ENCODE results near the gene WRNIP1.
A peak's percentile ranks its signal among the peaks of the same experiment; 100 is the strongest.

The WRNIP1 gene

DNA sequence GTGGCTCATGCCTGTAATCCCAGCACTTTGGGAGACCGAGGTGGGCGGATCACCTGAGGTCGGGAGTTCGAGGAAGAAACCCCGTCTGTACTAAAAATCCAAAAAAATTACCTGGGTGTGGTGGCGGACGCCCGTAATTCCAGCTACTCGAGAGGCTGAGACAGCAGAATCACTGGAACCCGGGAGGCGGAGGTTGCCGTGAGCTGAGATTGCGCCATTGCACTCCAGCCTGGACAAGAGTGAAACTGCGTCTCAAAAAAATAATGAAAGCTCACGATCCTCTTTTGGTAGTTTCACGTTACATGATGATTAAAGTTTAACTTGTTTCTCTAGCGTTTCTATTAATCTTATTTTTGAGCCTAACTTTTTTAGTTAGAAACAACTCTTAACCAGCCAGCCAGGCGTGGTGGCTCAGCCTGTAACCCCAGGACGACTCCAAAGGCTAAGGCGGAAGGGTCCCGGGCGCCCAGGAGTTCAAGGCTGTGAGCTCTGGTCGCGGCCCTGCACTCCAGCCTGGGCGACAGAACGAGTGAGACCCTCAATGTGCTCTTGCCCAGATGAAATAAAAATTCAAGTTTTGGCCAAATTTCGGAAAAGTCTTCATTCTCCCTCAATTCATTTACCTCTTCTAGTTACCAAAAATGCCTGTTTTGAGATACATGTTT lies 1.2 kb upstream of the WRNIP1 start:
- no peak for DNase-seq

DNA sequence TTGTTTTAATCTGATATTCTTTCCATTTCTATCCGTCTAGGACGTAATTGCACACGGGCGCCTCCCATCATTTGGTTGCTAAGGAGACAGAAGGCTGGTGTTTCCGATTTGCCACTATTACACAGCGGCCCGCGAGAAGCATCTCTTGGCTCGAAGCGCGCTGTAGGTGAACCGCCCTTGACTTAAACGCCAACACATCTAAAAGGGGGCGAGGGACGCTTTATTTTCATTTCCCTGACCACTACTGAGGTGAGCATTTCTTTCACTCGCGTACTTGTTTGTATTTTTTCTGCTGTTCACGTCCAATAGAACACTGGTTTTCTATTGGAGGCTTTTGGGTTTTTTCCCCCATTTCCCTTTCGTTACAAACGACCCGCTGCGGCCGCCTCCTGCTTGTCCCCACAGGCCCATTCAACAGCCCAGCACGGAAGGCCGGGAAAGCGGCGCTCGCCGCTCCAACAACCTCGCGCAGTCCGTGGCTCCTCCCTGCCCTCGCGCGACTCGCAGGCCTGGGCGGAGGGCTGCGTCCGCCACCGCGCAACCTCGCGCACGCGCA lies 505 bp upstream of the WRNIP1 start:
- peak; percentile 56 for DNase-seq

DNA sequence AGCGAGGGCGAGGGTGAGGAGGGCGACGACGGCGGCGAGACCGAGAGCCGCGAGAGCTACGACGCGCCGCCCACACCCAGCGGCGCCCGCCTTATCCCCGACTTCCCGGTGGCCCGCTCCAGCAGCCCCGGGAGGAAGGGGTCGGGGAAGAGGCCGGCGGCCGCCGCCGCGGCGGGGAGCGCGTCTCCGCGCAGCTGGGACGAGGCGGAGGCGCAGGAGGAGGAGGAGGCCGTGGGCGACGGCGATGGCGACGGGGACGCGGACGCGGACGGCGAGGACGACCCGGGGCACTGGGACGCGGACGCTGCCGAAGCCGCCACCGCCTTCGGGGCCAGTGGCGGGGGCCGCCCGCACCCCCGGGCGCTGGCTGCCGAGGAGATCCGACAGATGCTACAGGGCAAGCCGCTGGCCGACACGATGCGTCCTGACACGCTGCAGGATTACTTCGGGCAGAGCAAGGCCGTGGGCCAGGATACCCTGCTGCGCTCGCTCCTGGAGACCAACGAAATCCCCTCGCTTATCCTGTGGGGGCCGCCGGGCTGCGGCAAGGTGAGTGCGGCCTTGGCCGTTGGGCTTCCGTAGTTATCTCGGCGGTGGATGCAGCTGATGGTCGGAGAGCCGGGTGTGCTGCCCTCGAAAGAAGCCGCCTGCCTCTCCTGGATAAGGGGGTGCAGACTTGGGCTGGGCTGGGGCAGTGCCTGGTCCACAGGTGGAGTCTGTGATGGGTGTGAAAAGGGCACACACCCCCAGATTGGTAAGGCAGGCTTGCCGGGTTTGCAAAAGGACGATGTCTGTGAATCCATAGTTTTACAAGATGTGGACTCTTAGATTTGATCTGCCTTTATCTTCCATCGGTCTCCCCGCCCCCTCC lies 938 bp downstream of the WRNIP1 start:
- peak; percentile 49 for DNase-seq

DNA sequence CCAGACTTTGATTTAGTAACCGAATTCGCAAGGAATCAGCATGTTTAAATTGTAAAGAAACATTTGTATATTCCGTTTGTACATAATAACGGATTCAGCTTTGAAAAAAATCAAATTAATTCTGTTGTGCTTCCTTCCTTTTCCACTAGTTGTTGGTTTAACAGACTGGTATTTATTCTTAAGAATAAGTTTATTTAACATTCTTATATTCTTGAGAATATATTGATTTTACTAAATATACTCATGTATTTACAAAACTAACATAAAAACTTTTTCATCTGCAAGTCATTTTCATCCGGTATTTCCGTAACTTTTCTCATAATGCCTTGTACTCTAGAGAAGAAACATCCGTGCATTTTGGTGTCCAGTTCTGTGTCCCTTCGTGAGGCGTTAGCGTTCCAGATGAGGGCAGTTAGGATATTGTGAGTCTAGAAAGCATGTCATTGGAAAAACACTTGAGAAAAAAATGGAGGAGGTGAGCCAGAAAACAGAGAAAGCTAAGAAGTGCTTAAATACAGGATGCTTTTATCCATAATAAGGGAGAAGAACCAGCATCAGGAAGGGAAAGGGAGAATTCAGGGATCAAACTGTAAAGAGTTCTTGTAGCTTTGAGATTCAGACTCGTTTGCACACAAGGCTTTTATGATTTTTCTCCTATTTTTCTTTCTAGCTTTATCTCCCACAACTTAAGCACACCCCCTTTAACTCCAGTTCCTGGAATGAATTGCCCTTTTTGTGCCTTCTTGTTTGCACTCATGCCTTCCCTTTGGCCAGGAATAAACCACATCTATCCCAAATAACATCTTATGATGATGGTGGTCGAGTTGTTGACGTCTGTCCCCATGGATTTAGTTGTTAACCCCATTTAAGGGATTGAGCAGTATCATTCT lies 1.8 kb downstream of the WRNIP1 start:
- DNase-seq = no peak

DNA sequence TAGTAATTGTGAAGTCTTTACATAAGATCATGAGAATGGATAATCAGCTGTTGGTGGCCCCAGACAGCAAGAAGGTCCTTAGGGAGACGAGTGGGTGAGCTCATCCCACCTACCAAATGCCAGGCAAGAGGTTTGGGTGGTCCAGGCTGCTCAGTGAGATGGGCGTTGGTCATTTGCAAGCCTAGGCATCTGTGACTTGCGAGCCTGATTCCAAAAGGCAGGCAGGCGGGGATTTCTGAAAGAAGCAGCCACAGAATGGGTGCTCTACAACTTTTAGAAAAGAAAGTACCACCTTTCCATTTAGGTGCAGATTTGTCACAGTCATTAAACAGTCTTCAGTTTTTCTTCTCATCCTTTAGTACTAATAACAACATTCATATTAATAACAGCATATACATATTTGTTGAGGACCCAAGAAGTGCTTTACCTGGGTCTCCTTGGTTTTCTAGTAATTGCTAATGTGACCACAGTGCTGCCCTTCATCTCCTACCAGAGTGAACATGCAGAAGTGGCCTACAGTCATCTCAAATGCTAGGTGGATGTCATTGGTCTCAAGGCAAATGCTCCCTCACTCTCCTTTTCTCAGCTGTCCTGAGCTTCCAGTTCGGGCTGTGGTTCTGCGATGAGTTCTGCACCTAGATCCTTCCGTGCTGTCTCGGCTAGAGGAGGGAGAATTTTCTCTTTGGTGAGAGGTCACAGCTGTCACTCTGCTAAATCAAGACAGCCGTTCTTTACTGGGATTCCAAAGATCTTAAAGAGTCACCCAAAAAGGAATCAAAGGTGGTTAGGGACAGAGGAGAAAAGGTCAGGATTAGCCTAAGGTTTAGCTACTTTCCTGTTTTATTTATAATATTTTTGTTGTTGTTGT lies 2.7 kb downstream of the WRNIP1 start:
- DNase-seq = no peak

DNA sequence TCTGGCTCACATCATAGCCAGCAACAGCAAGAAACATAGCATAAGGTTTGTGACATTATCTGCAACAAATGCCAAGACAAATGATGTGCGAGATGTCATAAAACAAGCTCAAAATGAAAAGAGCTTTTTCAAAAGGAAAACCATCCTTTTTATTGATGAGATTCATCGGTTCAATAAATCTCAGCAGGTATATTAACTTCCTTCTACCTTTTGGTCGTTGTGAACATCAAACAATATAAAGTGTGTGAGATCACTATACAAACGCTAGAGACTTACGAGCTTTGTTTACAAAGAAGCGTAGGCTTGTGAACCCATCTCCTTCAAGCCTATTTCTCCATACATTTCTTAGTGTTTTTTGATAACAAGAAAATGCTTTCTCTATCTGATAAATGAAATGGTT lies 3.5 kb downstream of the WRNIP1 start:
- no peak for DNase-seq

DNA sequence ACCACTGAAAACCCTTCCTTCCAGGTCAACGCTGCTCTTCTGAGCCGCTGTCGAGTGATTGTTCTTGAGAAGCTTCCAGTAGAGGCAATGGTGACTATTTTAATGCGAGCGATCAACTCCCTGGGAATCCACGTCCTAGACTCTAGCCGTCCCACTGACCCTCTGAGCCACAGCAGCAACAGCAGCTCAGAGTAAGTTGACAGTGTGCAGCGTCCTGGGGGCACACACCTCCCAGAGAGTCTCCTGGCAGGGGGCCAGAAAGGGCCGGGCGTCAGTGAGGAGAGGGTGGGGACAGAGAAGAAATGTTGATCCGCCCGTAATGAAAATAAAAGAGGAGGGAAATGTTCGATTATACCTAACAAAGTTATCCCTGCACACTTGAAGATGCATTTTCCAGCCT lies 5.0 kb downstream of the WRNIP1 start:
- DNase-seq = no peak

DNA sequence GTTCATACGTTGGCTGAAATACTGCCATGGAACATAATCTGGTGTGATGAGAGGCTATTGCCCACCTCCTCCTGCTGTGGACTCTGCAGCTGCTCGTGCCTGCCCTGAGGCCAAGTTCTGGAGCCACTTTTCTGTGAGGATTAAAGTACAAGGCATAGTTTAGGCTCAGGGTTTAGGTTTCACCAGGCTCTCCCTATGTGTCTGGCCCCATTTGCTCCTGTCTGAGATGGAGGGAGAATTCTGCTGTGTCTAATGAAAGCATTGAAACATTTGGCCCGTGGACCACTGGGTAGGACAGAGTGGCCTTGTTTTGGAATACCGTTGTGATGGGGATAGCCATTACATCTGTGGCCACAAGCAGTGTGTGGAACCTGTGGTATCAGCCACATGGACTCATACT lies 5.9 kb downstream of the WRNIP1 start:
- DNase-seq = no peak

DNA sequence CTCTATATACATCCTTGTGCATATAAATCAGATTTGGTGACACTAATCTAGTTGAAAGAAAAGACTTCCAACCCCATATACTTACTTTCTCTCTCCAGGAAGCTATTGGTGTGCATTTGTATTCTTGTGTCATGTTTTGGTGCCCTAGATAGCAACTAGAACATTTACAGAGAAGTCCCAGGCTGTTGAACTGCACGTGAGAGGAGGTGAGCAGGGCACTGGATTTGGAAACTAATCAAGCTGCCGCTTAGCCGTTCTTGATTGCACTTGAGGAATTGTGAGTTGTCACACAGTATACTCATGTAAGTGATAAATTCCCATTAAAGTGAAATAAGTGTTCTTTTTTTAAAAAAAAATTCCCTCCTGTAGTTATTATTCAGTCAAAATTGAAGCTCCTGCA lies 7.6 kb downstream of the WRNIP1 start:
- no peak for DNase-seq

DNA sequence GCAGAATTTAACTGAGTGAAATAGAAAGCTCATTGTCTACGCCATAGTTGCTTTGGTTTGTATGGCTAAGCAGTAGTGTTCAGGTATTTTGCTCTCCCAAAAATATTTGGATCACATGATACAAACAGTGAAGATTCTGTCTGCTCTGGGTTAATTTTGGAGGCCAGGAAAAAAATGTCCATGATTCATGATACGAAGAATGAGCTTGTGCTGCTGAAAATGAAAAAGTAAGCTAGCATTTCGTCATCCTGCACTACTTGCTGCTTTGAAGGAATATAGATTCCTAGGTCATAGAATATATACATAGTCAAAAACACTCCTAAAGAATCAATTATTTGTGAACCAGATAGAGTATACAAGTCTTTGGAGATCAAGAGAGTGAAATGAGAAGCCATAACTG lies 8.3 kb downstream of the WRNIP1 start:
- DNase-seq = no peak

DNA sequence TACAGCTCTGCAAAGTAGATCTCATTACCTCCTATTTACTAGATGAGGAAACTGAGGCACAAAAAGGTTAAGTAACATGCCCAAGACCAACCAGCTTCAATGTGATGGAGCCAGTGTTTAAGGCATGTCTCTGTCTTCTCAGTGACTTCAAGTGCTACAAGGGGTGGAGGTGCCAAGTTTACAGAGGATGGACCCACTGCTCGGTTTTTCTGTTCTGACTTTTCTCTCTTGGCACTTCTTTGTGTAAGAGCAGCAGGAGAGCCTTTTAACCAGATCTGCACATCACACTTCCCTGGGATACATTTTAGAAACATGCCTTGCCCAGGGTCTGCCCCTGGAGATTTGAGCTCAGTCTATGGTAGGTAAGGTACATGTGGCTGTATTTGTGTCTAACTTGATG lies 9.8 kb downstream of the WRNIP1 start:
- no peak for DNase-seq

DNA sequence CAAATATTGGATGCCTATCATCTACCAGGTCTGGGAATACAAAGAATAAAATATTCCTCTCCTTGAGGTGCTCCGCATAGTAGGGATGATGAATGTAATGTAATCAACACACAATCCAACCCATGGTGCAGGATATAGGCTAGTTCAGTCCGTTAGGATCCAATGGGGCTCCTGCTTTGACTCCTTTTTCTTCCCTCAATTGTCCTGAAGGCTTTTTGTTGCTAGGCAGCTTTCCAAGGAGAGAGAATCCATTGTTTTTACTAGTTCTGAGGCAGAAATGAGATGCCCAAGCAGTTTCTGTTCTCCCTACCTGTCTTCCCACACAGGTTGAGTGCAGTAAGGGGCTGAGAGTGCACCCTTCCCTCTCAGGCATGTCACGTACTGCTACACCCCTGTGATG lies 12.1 kb downstream of the WRNIP1 start:
- DNase-seq = no peak

DNA sequence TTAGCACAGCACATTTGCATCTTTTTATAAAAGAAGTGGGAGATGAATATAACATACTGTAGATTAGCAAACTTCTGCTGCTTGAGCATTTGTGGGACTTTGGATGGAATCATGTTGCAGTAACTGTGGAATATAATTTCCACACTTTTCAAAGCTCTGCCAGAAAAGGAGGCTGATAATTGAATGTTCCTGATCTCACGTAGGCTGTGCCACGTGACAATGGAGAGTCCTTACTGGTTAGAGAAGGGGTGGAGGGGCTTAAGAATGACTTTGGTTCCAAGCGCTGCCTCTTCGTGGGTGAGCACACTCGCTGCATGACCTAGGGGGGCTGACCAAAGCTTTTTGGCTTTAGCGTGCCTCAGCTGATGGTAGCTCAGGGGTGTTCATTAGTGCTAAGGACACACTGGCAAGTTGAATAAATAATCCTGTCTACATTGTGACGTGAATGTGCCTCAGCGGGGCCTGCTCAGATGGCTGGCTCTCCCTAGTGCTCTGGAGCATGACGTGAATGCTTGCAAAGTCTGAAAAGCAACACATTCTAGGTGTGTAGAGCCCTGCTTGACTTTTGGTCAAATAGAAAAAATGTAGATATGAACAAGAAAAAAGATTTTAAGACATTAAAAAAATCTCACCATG lies 15.0 kb downstream of the WRNIP1 start:
- no peak for DNase-seq

DNA sequence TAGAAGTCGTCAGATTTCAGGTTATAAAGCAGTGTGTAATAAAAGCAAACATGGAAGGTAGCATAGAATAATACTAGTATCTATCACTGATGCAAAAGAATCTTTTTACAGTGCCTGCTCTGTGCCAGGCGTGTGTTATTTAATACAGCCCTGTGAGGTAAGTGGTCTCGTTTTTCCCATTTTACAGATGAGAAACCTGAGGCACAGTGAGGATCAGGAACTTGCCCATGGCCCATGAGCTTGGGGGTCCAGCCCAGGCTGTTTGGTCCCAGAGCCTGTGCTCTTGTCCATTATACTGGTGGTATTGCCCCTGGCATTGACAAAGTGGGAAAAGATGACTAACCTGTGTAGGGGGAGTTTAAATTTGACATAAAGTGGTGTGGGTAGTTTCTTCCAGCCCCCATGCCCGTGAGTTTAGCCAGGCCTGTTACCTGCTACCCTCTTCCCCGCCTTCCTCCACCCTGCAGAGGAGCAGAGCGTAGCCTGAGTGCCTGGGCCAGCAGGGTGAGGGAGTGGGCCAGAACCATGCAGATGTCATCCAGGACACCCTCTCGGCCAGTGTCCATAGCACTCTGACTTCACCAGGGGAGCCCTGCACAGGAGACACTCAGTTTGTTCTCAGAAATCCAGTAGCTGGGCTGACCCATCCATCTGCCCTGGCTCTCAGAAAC lies 16.6 kb downstream of the WRNIP1 start:
- no peak for DNase-seq

DNA sequence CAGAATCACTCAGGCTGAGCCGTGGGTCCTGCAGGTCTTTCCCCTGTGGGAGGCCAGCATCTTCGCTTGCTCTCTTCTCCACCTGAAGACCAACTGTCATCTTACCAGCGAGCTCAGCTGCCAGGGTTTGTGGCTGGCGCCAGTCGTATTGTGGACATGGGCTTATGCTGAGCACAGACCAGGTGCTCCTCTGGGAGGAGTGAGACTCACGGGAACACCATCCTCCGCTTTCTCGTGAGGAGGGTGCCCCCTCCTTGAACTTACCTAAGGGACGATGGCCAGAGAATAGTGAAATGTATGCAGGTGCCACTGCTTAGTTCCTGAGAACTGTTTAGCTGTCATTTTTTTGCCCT lies 17.1 kb downstream of the WRNIP1 start:
- DNase-seq = no peak

DNA sequence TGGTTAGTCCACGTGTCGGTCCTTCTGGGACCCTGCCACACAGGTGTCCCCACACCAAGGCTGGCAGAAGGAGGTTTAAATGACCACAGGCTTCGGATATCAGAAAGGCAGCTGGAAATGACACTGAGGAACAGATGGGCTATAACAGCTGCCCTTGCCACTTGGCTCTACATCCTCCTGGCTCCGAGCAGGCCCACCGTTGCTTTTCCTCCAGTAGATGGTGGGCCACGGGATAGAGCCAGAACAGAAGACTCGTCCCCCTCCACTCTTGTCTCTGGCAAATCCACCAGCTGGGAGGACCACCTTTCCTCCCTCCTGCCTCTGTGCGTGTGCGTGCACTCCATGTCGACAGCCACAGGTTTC lies 17.6 kb downstream of the WRNIP1 start:
- DNase-seq = no peak

DNA sequence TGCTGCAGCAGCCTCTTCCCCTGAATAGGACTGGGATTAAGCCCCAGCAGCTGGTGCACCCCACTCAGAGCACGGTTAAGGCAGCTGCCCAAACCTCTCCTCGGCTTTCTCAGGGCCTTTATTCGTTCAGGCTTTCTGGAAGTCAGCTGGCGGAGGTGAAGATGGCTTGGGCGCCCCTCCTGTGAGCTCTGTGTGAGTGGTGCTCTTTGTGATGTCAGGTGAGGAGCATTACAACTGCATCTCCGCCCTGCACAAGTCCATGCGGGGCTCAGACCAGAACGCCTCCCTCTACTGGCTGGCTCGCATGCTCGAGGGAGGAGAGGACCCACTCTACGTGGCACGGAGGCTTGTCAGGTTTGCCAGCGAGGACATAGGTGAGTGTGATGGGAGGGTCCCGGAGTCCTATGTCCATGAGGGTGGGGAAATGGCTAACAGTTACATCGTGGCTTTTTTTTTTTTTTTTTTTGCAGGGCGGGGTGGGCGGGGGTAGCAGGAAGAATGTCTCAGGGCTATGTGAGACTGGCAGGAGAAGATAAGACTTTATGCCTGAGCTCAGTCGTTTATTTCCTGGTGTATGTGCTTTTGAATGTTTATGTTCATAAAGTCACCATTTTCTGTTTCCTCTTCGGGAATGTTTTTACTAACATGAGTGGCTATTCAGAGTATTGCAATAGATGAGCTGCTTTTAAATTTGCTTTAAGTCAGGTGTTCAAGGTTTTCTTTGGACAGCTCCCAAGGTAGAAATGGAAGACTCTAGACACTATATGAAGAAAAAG lies 18.2 kb downstream of the WRNIP1 start:
- no peak for DNase-seq

DNA sequence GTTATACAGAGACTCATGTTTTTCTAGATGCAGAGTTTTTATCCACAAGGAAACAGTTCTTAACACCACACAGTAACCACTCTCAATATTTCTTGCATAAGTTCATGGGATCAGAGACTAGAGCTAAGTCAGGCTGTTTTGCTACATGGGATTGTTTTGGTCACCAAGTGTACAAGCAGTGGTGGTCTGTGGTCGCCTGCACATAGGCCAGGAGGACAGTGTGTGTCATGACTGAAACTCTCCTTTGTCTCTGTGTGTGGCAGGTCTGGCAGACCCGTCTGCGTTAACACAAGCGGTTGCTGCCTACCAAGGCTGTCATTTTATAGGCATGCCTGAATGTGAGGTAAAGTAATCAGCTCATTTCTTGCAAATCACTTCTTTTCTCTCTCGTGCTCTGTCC lies 18.9 kb downstream of the WRNIP1 start:
- no peak for DNase-seq

DNA sequence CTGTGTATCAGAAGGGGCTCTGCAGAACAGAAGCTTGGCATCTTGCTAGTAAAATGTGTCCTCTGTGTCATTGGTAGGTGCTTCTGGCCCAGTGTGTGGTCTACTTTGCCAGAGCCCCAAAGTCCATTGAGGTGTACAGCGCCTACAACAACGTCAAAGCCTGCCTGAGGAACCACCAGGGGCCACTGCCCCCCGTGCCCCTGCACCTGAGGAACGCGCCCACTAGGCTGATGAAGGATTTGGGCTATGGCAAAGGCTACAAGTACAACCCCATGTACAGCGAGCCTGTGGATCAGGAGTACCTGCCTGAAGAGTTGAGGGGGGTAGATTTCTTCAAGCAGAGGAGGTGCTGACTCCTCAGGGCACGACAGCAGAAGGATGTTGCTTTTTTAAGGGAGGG lies 19.7 kb downstream of the WRNIP1 start:
- DNase-seq = no peak

DNA sequence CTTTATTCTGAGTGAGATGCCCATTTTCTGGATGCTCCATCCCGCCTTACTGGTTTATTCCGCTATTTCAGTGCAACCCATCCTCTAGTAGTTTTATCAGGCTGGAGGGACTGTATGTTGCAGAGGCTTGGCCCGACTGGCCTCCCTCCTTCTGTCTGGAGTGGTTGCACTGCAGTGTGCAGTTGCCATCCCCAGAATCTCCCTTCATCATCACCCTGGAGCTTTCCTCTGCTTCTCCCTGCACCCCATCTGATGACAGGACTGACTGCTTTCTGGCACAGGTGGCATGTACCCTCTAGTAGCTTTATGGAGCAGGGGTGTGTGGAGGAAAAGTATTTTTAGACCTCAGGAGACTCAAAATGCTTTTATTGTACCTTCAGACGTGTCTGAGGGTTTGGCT lies 21.1 kb downstream of the WRNIP1 start:
- no peak for DNase-seq

Measured in activated CD4-positive, CD25-positive, alpha-beta regulatory T cell treated with anti-CD3 and anti-CD28 coated beads, Interleukin-2, amount 50 U/mL, for 72 hours (primary cell).